H1 (cell line): ENCODE measurements around the gene GIMAP5. TPM values are rescaled to one million over a fixed set of nuclear protein-coding genes. Genes with fewer than 3 reads are reported as not detected.

ENCODE experiments used
- BACH1 ChIP-seq: IDR thresholded peaks from 2 replicates; pipeline ENCODE4 v1.6.1; 2012; ENCODE audit warnings: low read length, improper control_type of control experiment
- CBX8 ChIP-seq: fragments of 300-800, 300-1000 bp; sonication (generic); IDR thresholded peaks from 2 replicates; pipeline ENCODE4 v1.7.1; 2016; ENCODE audit warnings: low read depth, low read length, borderline replicate concordance
- CHD1 ChIP-seq: IDR thresholded peaks from 2 replicates; pipeline ENCODE4 v1.6.1; 2012; ENCODE audit warnings: low read depth, low read length, improper control_type of control experiment
- GTF2F1 ChIP-seq: IDR thresholded peaks from 2 replicates; pipeline ENCODE4 v1.6.1; 2012; ENCODE audit warnings: low read depth, low read length, improper control_type of control experiment, borderline replicate concordance
- HDAC6 ChIP-seq: IDR thresholded peaks from one replicate; pipeline ENCODE4 v1.7.1; 2012; ENCODE audit warnings: low read depth, mild to moderate bottlenecking, inconsistent platforms, low read length, moderate library complexity
- KDM5A ChIP-seq: fragments of 200-600 bp; IDR thresholded peaks from 2 replicates; pipeline ENCODE4 v1.7.1; 2012; ENCODE audit warnings: mild to moderate bottlenecking, low read length, inconsistent platforms, mixed read lengths
- NANOG ChIP-seq: IDR thresholded peaks from 2 replicates; pipeline ENCODE4 v1.6.1; 2011; ENCODE audit warnings: low read length, low read depth, mild to moderate bottlenecking, inconsistent platforms; ENCODE audit not compliant: insufficient read depth, poor library complexity, severe bottlenecking
- NRF1 ChIP-seq: IDR thresholded peaks from 2 replicates; pipeline ENCODE4 v1.6.1; 2011; ENCODE audit warnings: mild to moderate bottlenecking, low read depth, low read length, improper control_type of control experiment
- PHF8 ChIP-seq: fragments of 200-600 bp; sonication (generic); conservative IDR thresholded peaks from 2 replicates; pipeline ENCODE4 v1.7.1; 2012; ENCODE audit warnings: low read depth, mild to moderate bottlenecking, inconsistent platforms, low read length, moderate library complexity
- RNF2 ChIP-seq: fragments of 200-900, 300-1000 bp; sonication (generic); IDR thresholded peaks from 2 replicates; pipeline ENCODE4 v1.7.1; 2016; ENCODE audit warnings: borderline replicate concordance, low read depth, mild to moderate bottlenecking, antibody characterized with exemption, low read length; ENCODE audit not compliant: poor library complexity, severe bottlenecking; ENCODE audit errors: missing control alignments
- RXRA ChIP-seq: IDR thresholded peaks from 2 replicates; pipeline ENCODE4 v1.6.1; 2011; ENCODE audit warnings: low read depth, mild to moderate bottlenecking, low read length, moderate library complexity; ENCODE audit not compliant: insufficient read depth
- SIN3A ChIP-seq, 2 experiments: IDR thresholded peaks in 1 of 2; conservative IDR thresholded peaks in 1 of 2; 2 replicates each; pipeline ENCODE4 v1.6.1; 2011 to 2012; ENCODE audit warnings: low read length in 2 of 2, improper control_type of control experiment in 1 of 2, low read depth in 1 of 2, mild to moderate bottlenecking in 1 of 2
- SP2 ChIP-seq: IDR thresholded peaks from 2 replicates; pipeline ENCODE4 v1.6.1; 2012; ENCODE audit warnings: mild to moderate bottlenecking, low read length, inconsistent platforms
- SUZ12 ChIP-seq: fragments of 200-600 bp; sonication (generic); IDR thresholded peaks from 2 replicates; pipeline ENCODE4 v1.6.1; 2012; ENCODE audit warnings: mild to moderate bottlenecking, inconsistent platforms, low read length, moderate library complexity, mixed read lengths
- TCF12 ChIP-seq: IDR thresholded peaks from 2 replicates; pipeline ENCODE4 v1.6.1; 2011; ENCODE audit warnings: low read depth, mild to moderate bottlenecking, low read length
- TEAD4 ChIP-seq: IDR thresholded peaks from 2 replicates; pipeline ENCODE4 v1.6.1; 2012; ENCODE audit warnings: low read depth, low read length, inconsistent platforms, mixed read lengths
- polyA plus RNA-seq, 7 experiments: library from polyadenylated mRNA; depleted of rRNA in 3 of 7; stranded (reverse) in 5 of 7; unstranded in 2 of 7; fragments of >200 nt in 5 of 7; fragments of 200-250 nt in 2 of 7; gene quantifications; 1 replicate in 5 of 7; 2 replicates in 1 of 7; 4 replicates in 1 of 7; pipeline versions ENCODE4 v1.2.1 to v1.2.3, GENCODE V29; 2011 to 2013; ENCODE audit warnings: missing spikeins in 2 of 7, mixed read lengths in 2 of 7
- total RNA-seq: library from RNA; stranded (reverse); fragmentation: NEBNext Ultra II Directional; extraction: Animal tissue kit (Norgen Biotek cat#: 25700); gene quantifications from 2 replicates; pipeline ENCODE4 v1.2.1, GENCODE V29; 2021
- TF ChIP-seq, protein P1 (sequence below), 3 experiments: IDR thresholded peaks; 1 replicate in 2 of 3; 2 replicates in 1 of 3; pipeline versions ENCODE4 v1.5.1 to v1.6.1; 2011; ENCODE audit warnings: low read length in 3 of 3, mild to moderate bottlenecking in 3 of 3, inconsistent platforms in 2 of 3, low read depth in 1 of 3, moderate library complexity in 1 of 3; ENCODE audit not compliant: insufficient read depth in 1 of 3; ENCODE audit errors: control extremely low read depth in 1 of 3
- TF ChIP-seq, protein P2 (sequence below): IDR thresholded peaks from 2 replicates; pipeline ENCODE4 v1.6.1; 2012; ENCODE audit warnings: inconsistent platforms
- TF ChIP-seq, protein P3 (sequence below): IDR thresholded peaks from 2 replicates; pipeline ENCODE4 v1.6.1; 2011; ENCODE audit warnings: low read length, improper control_type of control experiment

The GIMAP5 gene
- total and polyA plus RNA-seq, 2 of the 8 experiments (the other 6 are each of a cell fraction or from before 2014, with no cell fraction given) = not detected

DNA sequence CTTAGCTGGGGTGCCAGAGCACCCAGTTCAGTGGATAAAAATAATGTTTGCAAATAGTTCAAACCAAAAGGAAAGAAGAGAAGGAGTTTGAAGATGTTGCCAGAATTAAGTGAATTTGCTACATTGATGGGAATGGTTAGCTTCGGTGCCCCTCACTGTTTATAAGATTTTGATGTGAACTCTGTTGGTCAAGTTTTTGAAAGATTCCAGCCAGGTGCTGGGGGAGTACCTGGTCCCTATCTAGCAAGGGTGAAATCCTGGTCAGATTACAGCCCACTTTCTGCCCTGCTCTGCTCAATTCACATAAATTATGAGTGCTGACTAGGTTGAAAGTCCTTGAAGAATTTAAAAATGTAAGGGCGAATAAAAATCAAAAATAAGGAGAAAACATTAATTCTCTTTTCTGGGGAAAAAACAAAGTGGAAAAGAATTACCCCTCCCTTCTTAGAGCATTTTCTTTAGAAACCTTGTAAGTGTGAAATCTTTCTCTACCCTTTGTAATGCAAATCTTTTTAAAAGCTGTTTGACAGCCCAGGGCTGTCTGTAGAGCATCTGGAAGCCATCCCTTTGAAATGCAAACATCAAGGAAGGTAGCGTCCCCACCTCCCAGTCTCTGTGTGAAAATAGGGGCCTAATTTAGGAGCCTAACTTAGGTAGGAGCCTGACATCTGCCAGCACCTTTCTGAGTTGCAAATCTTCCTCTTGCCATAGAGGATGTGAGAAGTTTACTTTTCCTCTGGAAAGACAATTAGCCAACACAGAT lies 1.4 kb upstream of the GIMAP5 start (continued):
- TF ChIP-seq, protein P1, sequence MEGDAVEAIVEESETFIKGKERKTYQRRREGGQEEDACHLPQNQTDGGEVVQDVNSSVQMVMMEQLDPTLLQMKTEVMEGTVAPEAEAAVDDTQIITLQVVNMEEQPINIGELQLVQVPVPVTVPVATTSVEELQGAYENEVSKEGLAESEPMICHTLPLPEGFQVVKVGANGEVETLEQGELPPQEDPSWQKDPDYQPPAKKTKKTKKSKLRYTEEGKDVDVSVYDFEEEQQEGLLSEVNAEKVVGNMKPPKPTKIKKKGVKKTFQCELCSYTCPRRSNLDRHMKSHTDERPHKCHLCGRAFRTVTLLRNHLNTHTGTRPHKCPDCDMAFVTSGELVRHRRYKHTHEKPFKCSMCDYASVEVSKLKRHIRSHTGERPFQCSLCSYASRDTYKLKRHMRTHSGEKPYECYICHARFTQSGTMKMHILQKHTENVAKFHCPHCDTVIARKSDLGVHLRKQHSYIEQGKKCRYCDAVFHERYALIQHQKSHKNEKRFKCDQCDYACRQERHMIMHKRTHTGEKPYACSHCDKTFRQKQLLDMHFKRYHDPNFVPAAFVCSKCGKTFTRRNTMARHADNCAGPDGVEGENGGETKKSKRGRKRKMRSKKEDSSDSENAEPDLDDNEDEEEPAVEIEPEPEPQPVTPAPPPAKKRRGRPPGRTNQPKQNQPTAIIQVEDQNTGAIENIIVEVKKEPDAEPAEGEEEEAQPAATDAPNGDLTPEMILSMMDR (IDR thresholded peaks at IDR 0.05; ENCODE audit: control extremely low read depth in 1 of 3, insufficient read depth in 1 of 3, low read depth in 1 of 3, low read length in 3 of 3) = no peak
- TF ChIP-seq CBX8 (no peak), RNF2 (no peak), HDAC6 (no peak), SUZ12 (no peak), BACH1 (no peak), PHF8 (no peak), NANOG (peak; percentile 94), TEAD4 (no peak), SP2 (no peak), TCF12 (peak; percentile 100), SIN3A (conservative IDR thresholded peaks at IDR 0.05 in 1 of 2, IDR thresholded peaks at IDR 0.05 in 1 of 2; ENCODE audit: low read depth in 1 of 2, low read length in 2 of 2) (peak; percentile 94), NRF1 (no peak), CHD1 (no peak), GTF2F1 (no peak), KDM5A (no peak), RXRA (peak; percentile 77; the same call in 1 of the 2 replicates)
- TF ChIP-seq, protein P2, sequence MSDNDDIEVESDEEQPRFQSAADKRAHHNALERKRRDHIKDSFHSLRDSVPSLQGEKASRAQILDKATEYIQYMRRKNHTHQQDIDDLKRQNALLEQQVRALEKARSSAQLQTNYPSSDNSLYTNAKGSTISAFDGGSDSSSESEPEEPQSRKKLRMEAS = no peak
- TF ChIP-seq, protein P3, sequence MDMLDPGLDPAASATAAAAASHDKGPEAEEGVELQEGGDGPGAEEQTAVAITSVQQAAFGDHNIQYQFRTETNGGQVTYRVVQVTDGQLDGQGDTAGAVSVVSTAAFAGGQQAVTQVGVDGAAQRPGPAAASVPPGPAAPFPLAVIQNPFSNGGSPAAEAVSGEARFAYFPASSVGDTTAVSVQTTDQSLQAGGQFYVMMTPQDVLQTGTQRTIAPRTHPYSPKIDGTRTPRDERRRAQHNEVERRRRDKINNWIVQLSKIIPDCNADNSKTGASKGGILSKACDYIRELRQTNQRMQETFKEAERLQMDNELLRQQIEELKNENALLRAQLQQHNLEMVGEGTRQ = no peak
